Measurements from ENCODE around the gene CLEC4F. TPM values are rescaled to one million over a fixed set of nuclear protein-coding genes. Genes with fewer than 3 reads are reported as not detected.

Gene CLEC4F
- total and polyA plus RNA-seq, 2 of the 13 experiments (the other 11 are each of a cell fraction or from before 2014, with no cell fraction given) = 0.12 to 0.13 TPM

GRCh38 chr2:70807102-70807827 lies 13.1 kb downstream of the CLEC4F start (continued):
- TF ChIP-seq, protein P1, sequence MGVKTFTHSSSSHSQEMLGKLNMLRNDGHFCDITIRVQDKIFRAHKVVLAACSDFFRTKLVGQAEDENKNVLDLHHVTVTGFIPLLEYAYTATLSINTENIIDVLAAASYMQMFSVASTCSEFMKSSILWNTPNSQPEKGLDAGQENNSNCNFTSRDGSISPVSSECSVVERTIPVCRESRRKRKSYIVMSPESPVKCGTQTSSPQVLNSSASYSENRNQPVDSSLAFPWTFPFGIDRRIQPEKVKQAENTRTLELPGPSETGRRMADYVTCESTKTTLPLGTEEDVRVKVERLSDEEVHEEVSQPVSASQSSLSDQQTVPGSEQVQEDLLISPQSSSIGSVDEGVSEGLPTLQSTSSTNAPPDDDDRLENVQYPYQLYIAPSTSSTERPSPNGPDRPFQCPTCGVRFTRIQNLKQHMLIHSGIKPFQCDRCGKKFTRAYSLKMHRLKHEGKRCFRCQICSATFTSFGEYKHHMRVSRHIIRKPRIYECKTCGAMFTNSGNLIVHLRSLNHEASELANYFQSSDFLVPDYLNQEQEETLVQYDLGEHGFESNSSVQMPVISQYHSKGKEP (CRISPR knock-in tag; IDR thresholded peaks at IDR 0.05) = no peak
- TF ChIP-seq CREB3 (CRISPR knock-in tag; IDR thresholded peaks at IDR 0.05) = peak; percentile 66; the same call in 1 of the 2 replicates
- peak; percentile 72 for TF ChIP-seq ZSCAN25 (CRISPR knock-in tag; IDR thresholded peaks at IDR 0.05)
- peak; percentile 89 for TF ChIP-seq ZNF770 (CRISPR knock-in tag; IDR thresholded peaks at IDR 0.05)
- TF ChIP-seq MTA3 (CRISPR knock-in tag; IDR thresholded peaks at IDR 0.05) = no peak
- no peak for TF ChIP-seq NFKB2 (CRISPR knock-in tag; IDR thresholded peaks at IDR 0.05; ENCODE audit: borderline replicate concordance)
- TF ChIP-seq, protein P2, sequence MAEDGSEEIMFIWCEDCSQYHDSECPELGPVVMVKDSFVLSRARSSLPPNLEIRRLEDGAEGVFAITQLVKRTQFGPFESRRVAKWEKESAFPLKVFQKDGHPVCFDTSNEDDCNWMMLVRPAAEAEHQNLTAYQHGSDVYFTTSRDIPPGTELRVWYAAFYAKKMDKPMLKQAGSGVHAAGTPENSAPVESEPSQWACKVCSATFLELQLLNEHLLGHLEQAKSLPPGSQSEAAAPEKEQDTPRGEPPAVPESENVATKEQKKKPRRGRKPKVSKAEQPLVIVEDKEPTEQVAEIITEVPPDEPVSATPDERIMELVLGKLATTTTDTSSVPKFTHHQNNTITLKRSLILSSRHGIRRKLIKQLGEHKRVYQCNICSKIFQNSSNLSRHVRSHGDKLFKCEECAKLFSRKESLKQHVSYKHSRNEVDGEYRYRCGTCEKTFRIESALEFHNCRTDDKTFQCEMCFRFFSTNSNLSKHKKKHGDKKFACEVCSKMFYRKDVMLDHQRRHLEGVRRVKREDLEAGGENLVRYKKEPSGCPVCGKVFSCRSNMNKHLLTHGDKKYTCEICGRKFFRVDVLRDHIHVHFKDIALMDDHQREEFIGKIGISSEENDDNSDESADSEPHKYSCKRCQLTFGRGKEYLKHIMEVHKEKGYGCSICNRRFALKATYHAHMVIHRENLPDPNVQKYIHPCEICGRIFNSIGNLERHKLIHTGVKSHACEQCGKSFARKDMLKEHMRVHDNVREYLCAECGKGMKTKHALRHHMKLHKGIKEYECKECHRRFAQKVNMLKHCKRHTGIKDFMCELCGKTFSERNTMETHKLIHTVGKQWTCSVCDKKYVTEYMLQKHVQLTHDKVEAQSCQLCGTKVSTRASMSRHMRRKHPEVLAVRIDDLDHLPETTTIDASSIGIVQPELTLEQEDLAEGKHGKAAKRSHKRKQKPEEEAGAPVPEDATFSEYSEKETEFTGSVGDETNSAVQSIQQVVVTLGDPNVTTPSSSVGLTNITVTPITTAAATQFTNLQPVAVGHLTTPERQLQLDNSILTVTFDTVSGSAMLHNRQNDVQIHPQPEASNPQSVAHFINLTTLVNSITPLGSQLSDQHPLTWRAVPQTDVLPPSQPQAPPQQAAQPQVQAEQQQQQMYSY (CRISPR knock-in tag; IDR thresholded peaks at IDR 0.05) = peak; percentile 67; the same call in 1 of the 2 replicates
- TF ChIP-seq TRIM22 (IDR thresholded peaks at IDR 0.05) = no peak
- TF ChIP-seq ZNF646 (CRISPR knock-in tag; IDR thresholded peaks at IDR 0.05) = no peak
- peak; percentile 87 for TF ChIP-seq FOXK2 (IDR thresholded peaks at IDR 0.05)
- no peak for TF ChIP-seq SMC3 (IDR thresholded peaks at IDR 0.05; ENCODE audit: low read length)
- TF ChIP-seq ZNF33A (CRISPR knock-in tag; IDR thresholded peaks at IDR 0.05; ENCODE audit: borderline replicate concordance) = peak; percentile 49; the same call in 1 of the 2 replicates

Data from HepG2 (cell line).